ENCODE data around the gene C9orf78. TPM values are rescaled to one million over a fixed set of nuclear protein-coding genes. Genes with fewer than 3 reads are reported as not detected.
A peak's percentile ranks its signal among the peaks of the same experiment; 100 is the strongest.

The C9orf78 gene, protein sequence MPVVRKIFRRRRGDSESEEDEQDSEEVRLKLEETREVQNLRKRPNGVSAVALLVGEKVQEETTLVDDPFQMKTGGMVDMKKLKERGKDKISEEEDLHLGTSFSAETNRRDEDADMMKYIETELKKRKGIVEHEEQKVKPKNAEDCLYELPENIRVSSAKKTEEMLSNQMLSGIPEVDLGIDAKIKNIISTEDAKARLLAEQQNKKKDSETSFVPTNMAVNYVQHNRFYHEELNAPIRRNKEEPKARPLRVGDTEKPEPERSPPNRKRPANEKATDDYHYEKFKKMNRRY
- polyA plus RNA-seq: 10 to 100 TPM; 39.1 to 70.7 (median 41.9) TPM

DNA sequence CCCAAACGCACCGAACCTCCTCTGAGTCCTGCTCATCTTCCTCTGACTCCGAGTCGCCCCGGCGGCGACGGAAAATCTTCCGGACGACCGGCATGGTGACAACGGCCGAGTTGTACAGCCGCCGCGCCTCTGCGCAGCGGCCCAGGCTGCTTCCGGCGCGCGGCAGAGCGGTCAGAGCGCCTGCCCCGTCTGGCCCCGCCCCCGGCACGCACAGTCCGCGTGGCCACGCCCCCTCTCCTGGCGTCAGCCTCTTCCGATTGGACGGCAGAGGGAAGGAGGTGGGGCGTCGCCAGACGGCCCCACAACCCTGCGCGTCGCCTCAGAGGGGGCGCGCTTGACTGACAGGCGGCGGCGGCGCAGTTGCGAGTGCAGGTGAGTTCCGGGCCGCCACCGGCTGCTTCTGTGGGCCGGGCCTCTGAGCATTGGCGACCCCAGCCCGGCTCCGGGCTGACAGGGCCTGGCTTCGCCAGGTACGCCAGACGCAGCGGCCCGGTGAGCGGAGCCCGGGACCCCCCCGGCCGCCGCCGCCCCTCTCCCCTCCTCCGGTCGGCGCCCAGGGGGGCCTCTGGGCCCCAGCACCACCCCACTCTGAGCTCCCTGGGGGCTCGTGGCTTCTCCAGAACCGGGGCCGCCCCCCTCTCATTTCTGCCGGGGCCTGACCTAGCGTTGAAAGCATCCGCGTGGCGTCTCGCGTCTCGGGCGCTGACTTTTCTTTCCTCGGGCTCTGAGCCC is at the start of gene C9orf78, which contains the start of gene USP20:
Gene C9orf78 (minus strand): TSS at position 148 of the 732 bp plus-strand sequence. CDS start 54 bp downstream, at position 94.
Gene USP20 (plus strand): TSS at position 331 of the 732 bp plus-strand sequence. CDS start 17,098 bp downstream, outside the sequence.
- H3K27ac ChIP-seq (ENCODE audit: low read depth, low read length): peak within 1 kb of the TSS; percentile 19

DNA sequence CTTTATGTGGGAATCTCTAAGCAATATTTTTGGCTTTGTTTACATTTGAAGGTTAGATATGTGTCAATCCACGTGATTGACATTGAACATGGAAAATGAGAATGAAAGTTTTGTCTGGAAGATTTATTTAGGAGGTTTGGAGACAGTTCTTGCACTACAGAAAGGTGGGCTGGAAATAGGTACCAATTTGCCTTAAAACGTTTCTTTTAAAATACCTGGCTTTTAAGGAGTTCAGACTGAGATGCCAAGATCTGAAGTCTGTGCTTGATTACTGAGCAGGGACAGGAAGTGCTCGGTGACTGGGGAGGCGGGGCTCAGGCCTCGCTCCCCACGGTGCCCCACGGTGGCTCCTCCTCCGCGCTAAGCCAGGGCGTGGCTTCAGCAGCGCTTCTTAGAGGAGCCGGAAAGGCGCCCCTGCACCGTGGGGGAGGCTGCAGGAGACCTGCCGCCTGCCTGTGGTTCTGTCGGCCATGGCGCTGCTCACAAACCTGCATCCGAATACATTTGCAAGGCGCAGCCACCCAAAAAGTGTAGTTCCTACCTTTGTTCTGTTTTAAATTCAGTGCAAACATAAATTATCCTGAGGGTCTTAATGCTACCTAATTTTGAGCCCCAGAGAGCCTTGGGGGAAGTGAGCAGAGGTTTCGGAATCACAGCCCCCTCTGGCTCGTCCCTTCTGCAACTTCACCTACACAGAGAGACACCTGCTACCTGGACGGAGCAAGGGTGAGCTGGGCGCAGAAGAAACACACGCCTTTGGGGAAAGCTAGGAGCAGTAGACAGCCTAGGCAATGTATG is 49.3 kb upstream of the C9orf78 start:
- WGBS, 3 donors: 6 to 9% (median 7%) methylated on average over 24 of the region's 24 CpGs
- no peak overlapping the region for H3K27ac ChIP-seq (ENCODE audit: low read depth, low read length)

More for the DNA sequence above, at the start of gene C9orf78, which contains the start of gene USP20:
- 0 to 1% (median 1%) methylated on average over 66 to 81 of the region's 81 CpGs for WGBS, 3 donors

DNA sequence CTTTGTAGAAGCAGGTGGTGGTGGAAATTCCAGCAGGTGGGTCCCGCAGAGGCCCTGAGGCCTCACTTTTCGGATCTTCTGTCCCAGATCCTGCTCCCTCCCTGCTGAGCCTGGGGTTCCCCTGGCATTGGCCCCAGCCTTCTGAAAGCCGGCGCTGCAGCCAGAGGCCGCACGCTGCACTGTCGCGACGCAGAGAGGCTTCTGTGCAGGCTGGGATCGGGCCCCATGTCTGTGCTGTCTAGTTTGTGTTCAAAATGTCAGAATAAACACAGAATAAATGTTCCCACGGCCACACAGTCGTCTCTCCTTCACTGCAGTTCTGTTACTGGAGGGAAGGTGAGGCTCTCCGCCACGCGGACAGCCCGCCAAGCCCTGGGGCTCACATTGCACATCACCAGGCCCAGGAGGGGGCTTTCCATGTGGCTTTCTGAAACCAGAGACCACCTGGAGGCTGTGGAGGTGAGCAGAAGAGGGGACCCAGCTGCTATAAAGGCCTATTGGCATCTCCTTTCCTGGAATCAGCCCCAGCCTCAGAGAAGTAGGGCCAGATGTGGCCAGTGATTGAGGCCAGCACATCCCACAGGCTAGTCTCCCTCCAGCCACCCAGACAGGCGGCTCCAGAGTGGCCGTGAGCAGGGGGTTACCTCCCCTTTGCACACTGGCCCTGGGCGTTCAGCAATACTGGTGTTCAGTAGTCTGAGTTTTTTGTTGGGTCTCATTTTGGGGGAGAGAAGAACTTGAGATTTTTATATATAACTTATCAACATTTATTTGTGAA is 46.7 kb upstream of the C9orf78 start:
- 83 to 93% (median 90%) methylated on average over 19 of the region's 19 CpGs for WGBS, 3 donors
- no peak overlapping the region for H3K27ac ChIP-seq (ENCODE audit: low read depth, low read length)

DNA sequence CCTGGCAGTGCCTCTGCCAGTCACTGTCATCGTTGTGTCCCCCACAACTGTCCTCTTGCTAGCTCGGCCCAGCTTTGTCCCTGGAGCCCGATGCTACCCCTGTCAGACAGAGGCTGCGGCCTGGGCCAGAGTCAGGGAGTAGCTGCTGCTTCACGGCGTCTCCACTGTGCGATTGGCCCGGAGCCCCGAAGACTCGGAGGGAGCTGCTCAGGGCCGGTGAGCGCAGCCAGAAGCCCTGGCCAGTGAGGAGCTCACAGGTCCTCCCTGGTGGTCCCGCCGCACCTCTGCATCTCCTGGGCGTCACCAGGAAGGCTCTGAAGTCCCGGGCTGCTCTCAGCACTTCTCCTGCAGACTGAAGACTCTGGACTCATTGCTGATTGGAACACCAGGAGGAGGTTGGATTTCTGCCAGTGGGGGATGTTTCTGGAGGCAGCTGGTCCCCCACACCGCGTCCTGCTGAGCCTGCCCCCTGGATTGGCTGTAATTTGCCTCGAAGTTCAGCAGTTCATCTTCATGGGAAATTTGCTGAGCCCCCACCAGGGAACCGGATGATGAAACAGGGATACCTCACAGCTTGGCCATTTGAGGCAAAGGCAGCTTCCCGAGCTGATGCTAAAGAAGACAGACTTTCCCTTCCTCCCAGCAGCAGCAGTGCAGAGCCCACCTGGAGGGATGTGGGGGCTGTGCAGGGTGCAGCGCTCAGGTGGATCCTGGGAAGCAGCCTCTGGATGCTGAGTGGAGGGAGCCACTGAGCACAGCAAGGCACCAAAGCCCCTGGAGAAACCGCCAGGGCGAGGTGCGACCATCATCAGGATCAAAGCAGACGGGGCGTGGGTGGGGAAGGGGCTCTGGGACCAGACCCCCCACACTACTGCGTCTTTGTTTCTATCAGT is 45.8 kb upstream of the C9orf78 start:
- H3K27ac ChIP-seq (ENCODE audit: low read depth, low read length): no peak overlapping the region

DNA sequence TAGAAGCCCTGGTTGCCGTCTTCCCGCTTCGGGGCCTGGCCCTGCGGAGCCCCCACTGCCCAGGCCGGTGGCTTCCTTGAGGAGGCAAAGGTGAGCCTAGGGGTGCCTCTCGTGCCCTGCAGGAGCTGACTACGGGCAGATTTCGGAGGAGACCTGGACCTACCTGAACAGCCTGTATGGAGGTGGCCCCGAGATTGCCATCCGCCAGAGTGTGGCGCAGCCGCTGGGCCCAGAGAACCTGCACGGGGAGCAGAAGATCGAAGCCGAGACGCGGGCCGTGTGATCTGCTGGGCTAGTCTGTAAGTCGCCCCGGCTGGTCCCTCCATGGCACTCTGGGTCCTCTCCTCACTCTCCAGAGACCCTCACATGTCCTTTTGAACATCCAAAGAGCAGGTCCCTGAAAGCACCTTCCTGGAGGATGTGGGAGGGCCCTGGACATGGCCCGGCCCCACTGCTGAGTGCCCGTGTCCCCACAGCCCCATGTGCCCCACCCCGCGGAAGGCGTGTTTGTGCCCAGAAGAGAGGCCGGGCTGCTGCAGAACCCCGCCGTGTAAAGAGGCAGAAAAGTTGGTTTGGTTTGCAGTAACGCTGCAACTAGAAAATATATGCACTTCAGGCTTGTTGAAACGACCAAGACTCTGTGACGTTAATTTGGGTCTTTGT is 45.0 kb upstream of the C9orf78 start:
- no peak overlapping the region for H3K27ac ChIP-seq (ENCODE audit: low read depth, low read length)
- WGBS, 3 donors: 92 to 95% (median 94%) methylated on average over 31 of the region's 31 CpGs

More for the DNA sequence above, 45.8 kb upstream of the C9orf78 start:
- WGBS, 3 donors: 79 to 84% (median 83%) methylated on average over 27 to 28 of the region's 28 CpGs

DNA sequence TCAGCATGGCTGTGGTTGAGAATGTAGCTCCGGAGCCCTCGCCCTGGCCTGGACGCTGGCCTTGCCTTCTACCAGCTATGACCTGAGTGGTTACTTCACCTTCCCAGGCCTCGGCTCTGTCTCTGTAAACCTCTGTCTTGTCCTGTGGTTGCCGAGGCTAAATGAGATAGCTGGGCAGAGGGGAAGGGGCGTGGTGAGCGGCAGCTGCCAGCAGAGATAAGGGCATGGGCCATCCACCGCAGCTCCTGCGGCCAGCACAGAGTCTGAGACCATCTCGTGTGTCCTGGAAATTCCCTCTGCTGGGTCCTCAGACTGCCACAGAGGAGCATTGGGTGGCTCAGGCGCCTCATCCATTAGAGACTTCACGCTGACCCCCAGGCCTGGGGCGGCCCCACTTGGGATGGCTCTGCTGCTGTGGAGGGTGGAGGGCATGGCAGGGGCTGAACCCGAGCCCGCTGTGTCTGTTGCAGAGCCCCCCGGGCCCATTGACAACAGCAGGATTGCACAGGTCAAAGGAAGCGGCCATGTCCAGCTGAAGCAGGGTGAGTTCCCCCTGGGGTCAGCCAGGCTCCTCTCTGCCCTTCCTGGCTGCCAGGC is 44.1 kb upstream of the C9orf78 start:
- H3K27ac ChIP-seq (ENCODE audit: low read depth, low read length): no peak overlapping the region
- 74 to 95% (median 82%) methylated on average over 14 to 17 of the region's 17 CpGs for WGBS, 3 donors

DNA sequence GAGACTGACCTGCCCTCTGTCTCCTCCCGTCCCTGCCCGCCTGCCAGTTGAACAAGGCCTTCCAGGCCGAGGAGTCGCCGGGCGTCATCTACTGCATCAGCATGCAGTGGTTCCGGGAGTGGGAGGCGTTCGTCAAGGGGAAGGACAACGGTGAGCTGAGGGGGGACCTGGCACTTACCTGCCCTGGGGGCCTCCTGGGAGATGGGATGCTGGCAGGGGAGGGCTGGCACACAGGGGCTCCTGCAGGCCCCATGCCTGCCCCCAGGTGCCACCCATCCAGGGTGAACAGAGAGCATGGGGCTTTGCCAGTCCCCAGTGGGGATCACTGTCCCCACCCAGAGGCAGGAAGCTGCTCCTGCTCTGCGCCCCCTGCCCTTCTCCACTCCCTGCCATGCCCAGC is 43.2 kb upstream of the C9orf78 start:
- H3K27ac ChIP-seq (ENCODE audit: low read depth, low read length): no peak overlapping the region
- WGBS, 3 donors: 83 to 91% (median 90%) methylated on average over 8 to 11 of the region's 11 CpGs

DNA sequence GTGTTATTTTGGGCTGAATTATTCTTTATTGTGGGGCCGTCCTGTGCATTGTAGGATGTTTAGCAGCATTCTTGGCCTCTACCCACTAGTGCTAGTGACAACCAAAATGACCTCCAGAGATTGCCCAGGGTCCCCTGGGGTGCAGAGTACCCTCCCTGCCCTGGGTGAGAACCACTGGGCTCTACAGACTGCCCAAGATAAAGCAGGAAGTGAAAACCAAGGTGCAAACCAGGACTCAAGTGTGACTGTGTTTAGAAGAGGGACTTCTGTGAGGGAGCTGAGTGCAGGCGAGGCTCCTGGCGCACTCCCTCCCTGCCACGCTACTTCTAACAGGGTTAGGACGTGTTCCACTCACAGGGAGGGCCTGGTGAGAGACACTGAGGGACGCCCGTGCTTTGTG is 41.7 kb upstream of the C9orf78 start:
- no peak overlapping the region for H3K27ac ChIP-seq (ENCODE audit: low read depth, low read length)
- 89 to 93% (median 90%) methylated on average over 7 of the region's 7 CpGs for WGBS, 3 donors

DNA sequence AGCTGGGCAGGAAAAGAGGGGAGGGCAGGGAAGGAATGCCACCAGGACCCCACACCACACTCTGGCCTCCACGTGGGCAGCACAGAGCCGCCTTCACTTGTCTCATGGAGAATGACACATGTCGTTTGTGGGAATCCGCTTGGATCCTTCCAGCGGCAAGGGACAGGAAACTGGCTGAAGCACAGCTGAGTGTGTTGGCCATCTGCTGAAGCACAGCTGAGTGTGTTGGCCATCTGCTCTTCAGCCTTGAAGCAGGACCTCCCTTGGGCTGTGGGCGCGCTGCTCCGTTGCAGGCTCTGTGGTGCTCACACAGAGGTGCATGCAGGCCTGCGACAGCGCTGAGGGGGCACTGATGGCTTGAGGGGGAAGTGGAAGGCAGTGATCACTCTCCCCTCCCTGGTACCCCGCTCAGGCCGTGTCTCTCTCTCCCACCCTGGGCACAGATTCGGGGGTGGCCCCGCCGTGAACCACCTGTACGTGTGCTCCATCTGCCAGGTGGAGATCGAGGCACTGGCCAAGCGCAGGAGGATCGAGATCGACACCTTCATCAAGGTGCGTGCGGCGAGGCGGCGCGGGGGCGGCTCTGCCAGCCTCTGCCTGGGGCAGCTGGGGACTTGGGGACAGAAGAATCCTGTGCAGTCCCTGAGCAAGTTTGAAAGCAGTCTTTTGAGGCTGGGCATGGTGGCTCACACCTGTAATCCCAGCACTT is 40.8 kb upstream of the C9orf78 start:
- no peak overlapping the region for H3K27ac ChIP-seq (ENCODE audit: low read depth, low read length)

DNA sequence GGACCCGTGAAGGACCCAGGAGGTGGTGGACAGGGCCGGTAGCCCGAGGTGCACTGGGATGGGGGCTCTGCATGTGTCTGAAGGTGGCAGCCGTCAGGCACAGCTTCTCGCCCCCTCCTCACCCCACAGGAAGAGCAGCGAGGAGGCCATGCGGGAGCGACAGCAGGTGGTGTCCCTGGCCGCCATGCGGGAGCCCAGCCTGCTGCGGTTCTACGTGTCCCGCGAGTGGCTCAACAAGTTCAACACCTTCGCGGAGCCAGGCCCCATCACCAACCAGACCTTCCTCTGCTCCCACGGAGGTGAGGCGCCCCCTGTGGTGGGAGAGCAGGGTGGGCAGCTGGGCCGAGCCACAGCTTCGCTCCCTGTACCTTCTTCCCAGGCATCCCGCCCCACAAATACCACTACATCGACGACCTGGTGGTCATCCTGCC is 40.1 kb upstream of the C9orf78 start:
- WGBS, 3 donors: 86 to 92% (median 86%) methylated on average over 23 of the region's 23 CpGs
- no peak overlapping the region for H3K27ac ChIP-seq (ENCODE audit: low read depth, low read length)

More for the DNA sequence above, 40.8 kb upstream of the C9orf78 start:
- 92 to 95% (median 93%) methylated on average over 26 to 27 of the region's 27 CpGs for WGBS, 3 donors

DNA sequence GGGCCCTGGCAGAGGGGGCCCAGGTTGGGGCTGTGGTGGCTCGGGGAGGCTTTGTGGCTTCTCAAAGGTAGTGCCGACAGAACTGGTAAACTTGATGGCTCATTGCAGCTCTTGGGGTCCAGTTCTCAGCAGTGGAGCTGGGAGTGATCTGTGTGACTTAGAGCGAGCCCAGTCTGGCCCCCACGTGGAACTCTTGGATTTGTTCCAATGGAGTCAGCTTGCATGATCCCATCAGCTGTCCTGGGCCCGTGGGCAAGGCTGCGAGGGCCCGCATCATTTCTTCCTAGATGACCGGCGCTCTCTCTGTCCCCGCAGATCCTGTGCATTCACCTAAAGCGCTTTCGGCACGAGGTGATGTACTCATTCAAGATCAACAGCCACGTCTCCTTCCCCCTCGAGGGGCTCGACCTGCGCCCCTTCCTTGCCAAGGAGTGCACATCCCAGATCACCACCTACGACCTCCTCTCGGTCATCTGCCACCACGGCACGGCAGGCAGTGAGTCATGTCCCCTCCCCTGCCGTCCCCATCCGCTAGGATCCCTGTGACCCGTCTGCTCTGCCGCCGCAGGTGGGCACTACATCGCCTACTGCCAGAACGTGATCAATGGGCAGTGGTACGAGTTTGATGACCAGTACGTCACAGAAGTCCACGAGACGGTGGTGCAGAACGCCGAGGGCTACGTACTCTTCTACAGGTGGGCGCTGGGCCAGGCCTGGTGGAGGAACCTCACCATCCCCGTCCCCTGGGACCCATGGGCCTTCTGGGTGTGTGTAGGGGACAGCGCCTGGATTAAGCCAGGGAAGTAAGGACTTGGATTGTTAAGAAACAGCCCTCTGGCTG is 39.4 kb upstream of the C9orf78 start:
- H3K27ac ChIP-seq (ENCODE audit: low read depth, low read length): no peak overlapping the region
- 89 to 94% (median 91%) methylated on average over 38 of the region's 38 CpGs for WGBS, 3 donors

DNA sequence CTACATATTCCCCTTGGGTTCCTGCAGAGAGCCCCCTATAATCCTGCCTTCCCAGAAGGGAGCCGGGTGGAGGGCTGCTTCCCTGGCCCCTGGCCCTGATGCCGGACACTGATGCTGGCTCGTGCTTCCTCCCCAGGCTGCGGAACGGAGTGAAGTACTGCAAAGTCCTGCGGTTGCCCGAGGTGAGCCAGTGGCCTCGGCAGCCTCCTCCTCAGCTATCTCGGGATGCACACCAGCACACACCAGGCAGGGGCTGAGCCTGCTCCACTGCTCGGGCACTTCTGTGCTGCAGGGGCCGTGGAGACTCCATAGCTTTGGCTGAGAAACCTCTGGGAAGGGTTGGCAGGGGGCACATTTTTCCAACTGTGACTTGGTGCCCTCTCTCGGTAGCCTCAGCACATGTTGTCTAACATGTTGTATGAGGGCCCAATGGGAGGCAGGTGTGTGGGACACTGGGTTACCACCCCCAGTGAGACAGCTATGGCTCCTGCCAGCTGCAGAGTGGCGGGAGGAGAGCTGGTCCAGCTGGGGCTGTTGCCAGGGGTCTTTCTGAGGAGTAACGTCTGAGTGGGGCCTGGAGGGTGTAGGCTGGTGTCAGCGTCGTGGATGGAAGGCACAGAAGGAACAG is 38.6 kb upstream of the C9orf78 start:
- WGBS, 3 donors: 85 to 92% (median 86%) methylated on average over 16 of the region's 16 CpGs
- no peak overlapping the region for H3K27ac ChIP-seq (ENCODE audit: low read depth, low read length)

DNA sequence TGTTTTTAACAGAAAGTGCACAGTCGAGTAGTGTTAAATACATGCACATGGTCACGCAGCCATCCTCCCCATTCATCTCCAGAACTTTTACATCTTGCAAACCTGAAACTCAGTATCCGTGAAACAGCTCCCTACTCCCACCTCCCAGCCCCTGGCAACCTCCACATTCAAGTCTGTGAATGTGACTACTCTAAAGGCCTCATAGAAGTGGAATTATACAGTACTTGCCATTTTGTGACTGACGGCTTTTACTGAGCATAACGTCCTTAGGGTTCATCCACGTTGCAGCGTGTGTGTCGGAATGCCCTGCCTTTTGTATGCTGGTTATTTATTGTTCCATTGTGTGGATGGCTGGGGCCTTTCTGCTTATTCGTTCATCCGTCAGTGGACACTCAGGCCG is 36.0 kb upstream of the C9orf78 start:
- 90 to 96% (median 94%) methylated on average over 10 to 11 of the region's 11 CpGs for WGBS, 3 donors
- no peak overlapping the region for H3K27ac ChIP-seq (ENCODE audit: low read depth, low read length)
